SK-N-SH (cell line): ENCODE data around the gene ZNF275.
"Not testable (repeated sequence)": the region's sequence is repeated elsewhere in the genome, so short reads cannot be mapped to it uniquely, and the experiment has no call there.

ENCODE experiments used
- EP300 ChIP-seq, 2 experiments: IDR thresholded peaks; 2 replicates each; pipeline versions ENCODE4 v1.4.0 to v1.6.1; 2012; ENCODE audit warnings: borderline replicate concordance in 1 of 2, low read depth in 1 of 2, low read length in 1 of 2
- EZH2phosphoT487 ChIP-seq: fragments of 200-600 bp; sonication (generic); IDR thresholded peaks from 2 replicates; pipeline ENCODE4 v1.6.1; 2017; ENCODE audit warnings: low read depth, mixed run types, mild to moderate bottlenecking, antibody characterized with exemption, moderate library complexity, borderline replicate concordance
- JUND ChIP-seq: IDR thresholded peaks from 2 replicates; pipeline ENCODE4 v1.4.0; 2012
- POLR2AphosphoS5 ChIP-seq: IDR thresholded peaks from 2 replicates; pipeline ENCODE4 v1.6.1; 2012; ENCODE audit warnings: low read depth, low read length
- RAD21 ChIP-seq: IDR thresholded peaks from 2 replicates; pipeline ENCODE4 v1.6.1; 2012; ENCODE audit warnings: mild to moderate bottlenecking, low read length
- RCOR1 ChIP-seq: fragments of 150-350 bp; IDR thresholded peaks from 2 replicates; pipeline ENCODE4 v1.6.1; 2017; ENCODE audit warnings: antibody characterized with exemption, low read length
- REST ChIP-seq: IDR thresholded peaks from 2 replicates; pipeline ENCODE4 v1.6.1; 2012; ENCODE audit warnings: mild to moderate bottlenecking, low read depth, low read length, moderate library complexity
- SIN3A ChIP-seq: IDR thresholded peaks from 2 replicates; pipeline ENCODE4 v1.6.1; 2012; ENCODE audit warnings: low read depth, mild to moderate bottlenecking, low read length, moderate library complexity, borderline replicate concordance
- SMC3 ChIP-seq: IDR thresholded peaks from 2 replicates; pipeline ENCODE4 v1.6.1; 2012; ENCODE audit warnings: low read depth, low read length, improper control_type of control experiment
- YY1 ChIP-seq: IDR thresholded peaks from 2 replicates; pipeline ENCODE4 v1.4.0; 2012; ENCODE audit warnings: low read depth, mild to moderate bottlenecking
- TF ChIP-seq, protein P1 (sequence below): fragments of 200-600 bp; sonication (generic); IDR thresholded peaks from 2 replicates; pipeline ENCODE4 v1.6.1; 2017; ENCODE audit warnings: antibody characterized with exemption, mild to moderate bottlenecking, moderate library complexity
- TF ChIP-seq, protein P2 (sequence below): IDR thresholded peaks from 2 replicates; pipeline ENCODE4 v1.4.0; 2012; ENCODE audit warnings: low read depth
- TF ChIP-seq, protein P3 (sequence below): IDR thresholded peaks from 2 replicates; pipeline ENCODE4 v1.4.0; 2012; ENCODE audit warnings: low read depth, borderline replicate concordance

GRCh38 chrX:153320047-153320443 is 13.9 kb upstream of the ZNF275 start:
- not testable (repeated sequence) for TF ChIP-seq SMC3; EZH2phosphoT487; POLR2AphosphoS5; YY1; RCOR1; SIN3A; RAD21; REST; JUND; EP300 (IDR thresholded peaks at IDR 0.05; ENCODE audit: borderline replicate concordance in 1 of 2, low read depth in 1 of 2, low read length in 1 of 2)
- TF ChIP-seq, protein P1, sequence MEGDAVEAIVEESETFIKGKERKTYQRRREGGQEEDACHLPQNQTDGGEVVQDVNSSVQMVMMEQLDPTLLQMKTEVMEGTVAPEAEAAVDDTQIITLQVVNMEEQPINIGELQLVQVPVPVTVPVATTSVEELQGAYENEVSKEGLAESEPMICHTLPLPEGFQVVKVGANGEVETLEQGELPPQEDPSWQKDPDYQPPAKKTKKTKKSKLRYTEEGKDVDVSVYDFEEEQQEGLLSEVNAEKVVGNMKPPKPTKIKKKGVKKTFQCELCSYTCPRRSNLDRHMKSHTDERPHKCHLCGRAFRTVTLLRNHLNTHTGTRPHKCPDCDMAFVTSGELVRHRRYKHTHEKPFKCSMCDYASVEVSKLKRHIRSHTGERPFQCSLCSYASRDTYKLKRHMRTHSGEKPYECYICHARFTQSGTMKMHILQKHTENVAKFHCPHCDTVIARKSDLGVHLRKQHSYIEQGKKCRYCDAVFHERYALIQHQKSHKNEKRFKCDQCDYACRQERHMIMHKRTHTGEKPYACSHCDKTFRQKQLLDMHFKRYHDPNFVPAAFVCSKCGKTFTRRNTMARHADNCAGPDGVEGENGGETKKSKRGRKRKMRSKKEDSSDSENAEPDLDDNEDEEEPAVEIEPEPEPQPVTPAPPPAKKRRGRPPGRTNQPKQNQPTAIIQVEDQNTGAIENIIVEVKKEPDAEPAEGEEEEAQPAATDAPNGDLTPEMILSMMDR: not testable (repeated sequence)
- TF ChIP-seq, protein P2, sequence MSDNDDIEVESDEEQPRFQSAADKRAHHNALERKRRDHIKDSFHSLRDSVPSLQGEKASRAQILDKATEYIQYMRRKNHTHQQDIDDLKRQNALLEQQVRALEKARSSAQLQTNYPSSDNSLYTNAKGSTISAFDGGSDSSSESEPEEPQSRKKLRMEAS: not testable (repeated sequence)
- TF ChIP-seq, protein P3, sequence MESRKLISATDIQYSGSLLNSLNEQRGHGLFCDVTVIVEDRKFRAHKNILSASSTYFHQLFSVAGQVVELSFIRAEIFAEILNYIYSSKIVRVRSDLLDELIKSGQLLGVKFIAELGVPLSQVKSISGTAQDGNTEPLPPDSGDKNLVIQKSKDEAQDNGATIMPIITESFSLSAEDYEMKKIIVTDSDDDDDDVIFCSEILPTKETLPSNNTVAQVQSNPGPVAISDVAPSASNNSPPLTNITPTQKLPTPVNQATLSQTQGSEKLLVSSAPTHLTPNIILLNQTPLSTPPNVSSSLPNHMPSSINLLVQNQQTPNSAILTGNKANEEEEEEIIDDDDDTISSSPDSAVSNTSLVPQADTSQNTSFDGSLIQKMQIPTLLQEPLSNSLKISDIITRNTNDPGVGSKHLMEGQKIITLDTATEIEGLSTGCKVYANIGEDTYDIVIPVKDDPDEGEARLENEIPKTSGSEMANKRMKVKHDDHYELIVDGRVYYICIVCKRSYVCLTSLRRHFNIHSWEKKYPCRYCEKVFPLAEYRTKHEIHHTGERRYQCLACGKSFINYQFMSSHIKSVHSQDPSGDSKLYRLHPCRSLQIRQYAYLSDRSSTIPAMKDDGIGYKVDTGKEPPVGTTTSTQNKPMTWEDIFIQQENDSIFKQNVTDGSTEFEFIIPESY: not testable (repeated sequence)
